Activated T-cell treated with anti-CD3 and anti-CD28 coated beads for 24 hours (primary cell): Measurements from ENCODE around the gene DCHS2.
"Not testable (repeated sequence)": the region's sequence is repeated elsewhere in the genome, so short reads cannot be mapped to it uniquely, and the experiment has no call there.

ENCODE experiments used
- DNase-seq: peaks from one replicate; pipeline ENCODE4 v3.0.0-alpha.2; 2020; ENCODE audit warnings: low read depth

The DCHS2 gene

DNA sequence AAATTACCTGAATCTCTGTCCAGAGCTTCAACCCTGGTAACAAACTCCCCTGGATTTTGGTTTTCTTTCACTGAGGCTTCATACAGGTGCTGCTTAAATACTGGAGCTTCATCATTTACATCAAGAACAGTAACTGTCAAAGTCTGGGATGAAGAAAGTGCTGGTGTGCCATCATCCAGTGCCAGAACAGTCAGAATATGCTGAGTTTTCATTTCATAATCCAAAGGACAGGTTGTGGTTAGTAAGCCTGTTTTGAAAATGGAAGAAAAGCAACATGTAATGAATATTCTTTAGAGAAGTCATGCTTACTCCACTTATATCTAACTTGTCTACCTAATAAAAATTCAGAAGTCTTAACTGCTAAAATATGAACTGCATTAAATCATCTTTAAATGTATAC lies 175.9 kb downstream of the DCHS2 start:
- DNase-seq = no peak

GRCh38 chr4:154314248-154314647 lies 177.4 kb downstream of the DCHS2 start:
- DNase-seq = no peak

- no peak for DNase-seq
Measured at GRCh38 chr4:154313004-154313585, 178.5 kb downstream of the DCHS2 start.

GRCh38 chr4:154312246-154312645 lies 179.4 kb downstream of the DCHS2 start:
- DNase-seq = no peak

DNA sequence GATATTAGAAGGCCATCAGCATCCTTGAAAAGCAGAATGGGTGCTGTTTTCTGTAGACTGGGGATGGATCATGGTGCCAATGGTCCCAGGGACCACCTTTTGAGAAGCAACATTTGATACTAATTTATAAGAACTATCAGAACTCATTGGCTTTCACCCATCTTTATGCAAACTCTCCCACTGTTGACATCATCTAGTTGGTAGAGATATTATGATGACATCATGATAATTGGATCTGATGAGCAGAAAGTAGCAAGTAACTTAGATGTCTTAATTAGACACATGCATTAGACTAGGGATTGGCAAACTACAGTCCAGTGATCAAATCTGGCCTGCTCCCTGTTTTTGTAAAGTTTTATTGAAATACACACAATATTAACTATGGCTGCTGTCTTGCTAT lies 181.0 kb downstream of the DCHS2 start:
- no peak for DNase-seq

DNA sequence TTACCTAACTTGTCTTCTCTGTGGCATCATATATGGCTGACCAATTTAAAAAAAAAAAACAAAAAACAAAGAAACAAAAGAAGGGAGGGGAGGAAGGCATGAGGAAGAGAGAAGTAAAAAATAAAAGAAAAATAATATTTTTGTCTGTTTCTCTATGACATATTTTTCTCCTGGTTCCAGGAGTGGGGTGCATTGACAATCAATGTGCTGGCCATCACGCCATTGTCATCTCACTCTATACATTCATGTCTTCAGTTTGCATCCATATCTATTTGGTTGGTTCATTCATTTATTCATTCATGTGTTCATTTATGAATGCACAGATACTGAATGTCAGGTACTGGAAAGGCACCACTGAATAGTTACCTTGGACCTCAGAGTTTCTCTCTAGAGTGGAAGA lies 183.4 kb downstream of the DCHS2 start:
- no peak for DNase-seq

DNA sequence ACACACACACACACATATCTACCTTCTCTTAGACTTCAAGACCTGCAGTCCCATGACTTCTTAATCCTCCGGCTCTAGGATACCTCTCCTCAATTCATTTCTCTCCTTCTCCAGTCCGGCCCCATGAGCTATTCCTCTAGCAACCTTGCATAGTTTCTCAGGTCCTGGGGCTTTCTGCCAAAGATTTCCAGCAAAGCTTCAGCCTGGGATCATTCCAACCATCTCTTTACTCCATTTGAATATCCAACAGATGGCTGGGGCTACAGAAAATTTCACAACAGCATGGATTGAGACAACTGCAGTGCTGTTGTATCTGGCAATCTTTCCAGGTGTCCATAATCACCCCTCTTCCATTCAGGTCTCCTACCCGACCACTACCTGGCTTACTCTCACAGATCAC lies 184.1 kb downstream of the DCHS2 start:
- no peak for DNase-seq

DNA sequence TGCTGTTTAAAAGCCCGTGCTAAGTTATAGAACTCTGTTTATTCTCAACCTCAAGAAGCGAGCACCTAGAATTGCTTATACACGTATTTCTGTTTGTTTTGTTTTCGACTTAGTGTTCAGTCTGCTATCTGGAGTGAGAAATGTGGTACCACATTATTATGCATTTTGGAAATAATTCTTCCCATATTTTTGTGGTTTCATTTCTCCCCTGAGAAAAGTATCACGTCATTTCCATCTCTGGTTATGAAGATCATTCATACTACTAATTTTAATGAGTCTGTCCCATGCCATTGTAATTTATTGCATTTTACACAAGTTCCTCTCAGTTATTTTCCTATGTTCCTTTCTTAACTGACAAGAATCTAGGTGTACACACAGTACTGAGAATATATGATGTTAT lies 186.0 kb downstream of the DCHS2 start:
- no peak for DNase-seq

DNA sequence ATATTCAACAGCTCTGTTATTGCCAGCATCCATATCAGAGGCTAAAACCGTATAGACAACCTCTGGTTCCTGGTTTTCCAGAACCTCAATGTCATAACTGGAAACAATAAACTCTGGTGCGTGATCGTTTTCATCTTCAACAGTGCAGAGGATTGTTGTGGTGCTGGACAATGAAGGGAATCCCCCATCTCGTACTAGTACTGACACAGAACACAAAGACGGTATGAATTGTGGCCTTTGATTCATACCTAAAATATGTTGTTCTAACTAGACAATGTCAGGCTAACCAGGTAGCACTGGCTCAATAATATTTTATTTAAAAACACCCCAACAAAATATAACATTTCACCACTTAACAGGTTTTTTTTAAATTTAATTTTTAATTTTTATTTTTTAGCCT lies 186.9 kb downstream of the DCHS2 start:
- DNase-seq = no peak

DNA sequence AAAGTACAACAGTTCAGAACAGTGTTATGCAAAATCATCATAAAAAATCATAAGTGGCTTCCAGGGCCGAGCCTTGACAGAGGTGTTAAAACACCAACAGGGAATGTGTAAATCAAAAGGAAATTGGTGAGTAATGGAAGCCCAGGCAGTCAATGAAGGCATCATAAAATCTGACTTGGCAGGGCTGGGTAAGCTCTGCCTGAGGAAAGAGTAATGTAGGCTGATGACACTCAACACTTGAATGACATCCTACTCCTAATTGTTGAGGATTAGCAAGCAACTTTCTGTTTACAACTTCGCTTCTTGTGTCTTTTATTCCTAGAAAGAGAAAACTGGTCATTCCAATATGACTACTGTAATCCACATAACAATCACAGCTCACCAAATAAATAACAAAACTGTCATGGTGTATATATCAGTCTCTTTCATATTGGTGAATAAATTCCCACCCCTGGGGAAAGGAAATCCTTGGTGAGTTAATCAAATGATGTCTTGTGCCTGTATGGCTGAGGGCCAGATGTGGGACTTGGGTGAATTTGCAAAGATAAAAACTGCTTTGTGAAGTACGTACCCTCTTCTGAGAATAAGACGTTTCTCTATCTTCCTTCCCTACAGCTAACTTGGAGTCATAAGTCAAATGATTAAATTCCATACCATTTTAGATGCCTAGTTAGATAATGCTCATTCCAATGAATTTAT lies 196.8 kb downstream of the DCHS2 start:
- DNase-seq = no peak

DNA sequence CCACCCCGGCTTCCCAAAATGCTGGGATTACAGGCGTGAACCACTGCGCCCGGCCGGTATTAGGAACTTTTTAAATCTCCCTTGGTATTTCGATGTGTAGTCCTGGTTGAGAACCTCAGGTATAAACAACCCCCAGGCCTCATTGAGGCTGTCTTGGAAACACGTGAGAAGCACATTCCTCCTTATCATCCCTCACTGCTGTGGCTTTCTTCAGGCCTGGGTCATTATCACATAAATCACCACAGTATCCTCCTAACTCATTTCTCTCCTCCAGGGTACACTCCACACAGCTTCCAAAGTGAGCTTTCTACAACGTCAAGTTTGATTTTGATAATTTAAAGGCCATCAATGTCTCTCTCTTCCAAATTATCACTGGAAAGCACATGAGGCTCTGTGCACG lies 198.2 kb downstream of the DCHS2 start:
- no peak for DNase-seq

DNA sequence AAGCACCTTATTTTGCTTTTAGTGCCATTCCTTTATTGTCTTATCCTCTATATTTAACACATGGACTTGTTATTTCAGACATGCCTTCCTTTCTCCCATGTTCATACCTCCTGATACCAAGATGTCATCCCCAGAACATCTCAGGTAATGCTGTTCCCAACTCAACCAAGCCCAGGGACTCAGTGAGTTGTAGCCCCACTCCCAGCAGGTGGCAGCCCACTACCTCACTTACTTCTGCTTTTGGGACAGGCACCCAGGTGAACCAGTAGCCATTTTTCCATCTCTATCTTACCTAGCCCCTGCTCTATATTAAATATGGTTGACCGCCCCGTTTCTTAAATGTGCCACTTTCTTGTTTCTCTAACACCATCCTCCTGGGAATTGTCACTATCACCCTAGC lies 199.0 kb downstream of the DCHS2 start:
- no peak for DNase-seq

GRCh38 chr4:154277172-154277571 lies 214.4 kb downstream of the DCHS2 start:
- DNase-seq = no peak

DNA sequence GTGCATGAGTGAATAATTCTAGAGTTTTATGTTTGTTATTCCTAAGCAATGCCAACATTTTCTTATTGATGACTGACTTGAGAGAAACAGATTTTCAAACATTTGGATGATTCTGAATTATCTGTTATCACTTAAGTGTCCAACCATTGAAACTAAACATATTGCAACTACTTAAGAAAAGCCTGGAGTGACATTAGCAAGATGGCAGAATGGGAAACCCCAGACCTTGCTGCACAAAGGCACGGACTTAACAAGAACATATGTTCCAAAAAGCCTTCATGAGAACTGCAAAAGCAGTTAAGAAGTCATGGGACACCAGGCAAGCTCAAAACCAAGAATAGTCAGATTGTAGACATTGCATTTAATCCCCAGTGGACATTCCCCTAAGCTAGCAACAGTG lies 215.1 kb downstream of the DCHS2 start:
- no peak for DNase-seq

GRCh38 chr4:154254999-154255398 lies 236.6 kb downstream of the DCHS2 start:
- DNase-seq = no peak

DNA sequence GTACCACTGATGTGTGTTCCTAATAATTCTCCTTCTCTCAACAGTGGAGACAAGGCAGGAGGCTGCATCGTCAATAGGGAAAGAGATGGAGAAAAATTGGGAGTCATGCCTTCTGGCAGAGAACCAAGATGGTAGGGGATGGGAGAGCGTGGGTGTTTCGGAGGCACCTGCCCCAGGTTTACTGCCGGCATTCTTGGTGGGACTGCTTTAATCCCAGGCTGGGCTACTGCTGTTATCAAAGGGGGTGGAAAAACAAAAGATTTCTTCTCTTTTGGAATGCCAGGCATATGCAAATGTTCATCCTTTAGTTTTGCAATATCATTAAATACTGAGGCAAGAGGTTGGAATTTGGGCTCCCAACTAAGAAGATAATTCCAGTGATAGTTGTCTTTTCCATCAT lies 257.0 kb downstream of the DCHS2 start:
- DNase-seq = no peak

DNA sequence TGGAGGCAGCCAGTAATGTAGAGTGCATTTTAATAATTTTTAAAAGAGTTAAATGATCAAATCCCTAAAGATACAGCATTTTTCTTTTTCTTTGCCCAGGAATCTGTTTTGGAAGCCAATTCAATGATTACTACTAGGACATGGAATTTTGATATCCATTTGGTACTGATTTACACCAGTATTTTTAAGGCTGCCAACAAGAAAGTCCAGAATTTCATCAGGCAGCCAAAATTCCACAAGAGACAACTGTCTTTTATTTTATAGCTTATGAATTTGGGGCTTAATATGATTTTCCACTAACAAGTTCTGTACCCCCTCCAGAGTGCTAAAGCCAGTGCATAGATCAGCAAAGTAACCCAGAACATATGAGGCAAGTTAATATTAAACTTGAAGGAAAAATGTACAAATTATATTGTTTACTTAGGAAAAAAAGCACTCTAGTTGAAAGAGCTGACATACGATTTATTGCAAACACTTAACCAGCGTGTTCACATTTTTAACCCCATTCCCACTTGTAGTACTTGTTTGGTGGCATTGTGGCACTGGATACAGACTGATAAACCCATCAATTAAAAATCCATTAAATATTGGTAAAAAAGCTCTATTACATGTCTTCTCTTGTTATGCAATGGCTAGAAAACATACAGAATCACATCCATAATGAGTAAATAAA lies 259.7 kb downstream of the DCHS2 start:
- DNase-seq = no peak

DNA sequence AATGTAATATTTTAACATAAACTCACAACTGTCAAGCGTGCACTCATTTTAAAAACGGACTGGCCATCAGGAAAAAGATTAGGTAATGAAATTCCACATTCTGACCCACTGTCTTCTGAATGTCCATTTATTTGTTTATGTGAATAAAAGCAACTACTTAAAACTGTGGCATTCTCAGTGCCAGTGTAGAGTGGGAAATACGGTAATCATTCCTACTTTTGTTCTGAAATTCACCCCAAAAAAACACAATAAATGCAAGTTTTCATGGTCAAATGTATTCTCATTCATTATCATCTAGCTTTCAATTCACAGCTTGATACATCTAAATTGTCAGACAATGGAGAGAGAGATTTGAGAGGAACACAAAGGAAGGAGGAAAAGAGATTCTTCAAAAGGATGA lies 260.9 kb downstream of the DCHS2 start:
- no peak for DNase-seq

DNA sequence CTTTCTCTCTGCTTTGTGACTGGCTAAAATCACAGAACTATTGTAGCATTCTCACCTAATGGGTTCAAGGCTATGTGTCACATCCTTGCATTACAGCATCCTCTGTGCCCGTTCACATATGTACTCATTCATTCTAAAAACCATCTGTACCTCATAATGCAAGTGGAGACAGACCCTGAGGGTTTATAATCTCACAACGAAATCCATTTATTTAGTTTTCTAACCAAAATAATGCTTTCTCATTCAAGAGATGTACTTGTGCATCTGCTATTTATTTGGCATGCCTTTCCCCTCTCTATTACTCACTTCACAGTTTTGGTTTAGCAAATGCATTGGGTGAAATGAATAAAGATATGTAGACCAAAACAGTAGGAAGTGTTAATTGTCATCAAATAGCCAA lies 261.5 kb downstream of the DCHS2 start:
- DNase-seq = no peak

- no peak for DNase-seq
Measured at GRCh38 chr4:154222875-154223274, 268.7 kb downstream of the DCHS2 start.

- no peak for DNase-seq
Measured at GRCh38 chr4:154218051-154218450, 273.5 kb downstream of the DCHS2 start.

DNA sequence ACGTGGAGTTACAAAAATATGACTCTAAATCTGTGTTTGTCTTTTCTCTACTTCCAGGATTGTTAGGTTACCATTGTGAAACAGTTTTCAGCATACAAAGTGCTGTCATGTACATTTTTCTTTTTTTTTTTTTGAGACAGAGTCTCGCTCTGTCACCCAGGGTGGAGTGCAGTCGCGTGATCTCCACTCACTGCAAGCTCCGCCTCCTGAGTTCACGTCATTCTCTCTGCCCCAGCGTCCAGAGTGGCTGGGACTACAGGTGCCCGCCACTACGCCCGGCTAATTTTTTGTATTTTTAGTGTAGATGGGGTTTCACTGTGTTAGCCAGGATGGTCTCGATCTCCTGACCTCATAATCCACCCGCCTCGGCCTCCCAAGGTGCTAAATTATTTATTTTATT lies 274.2 kb downstream of the DCHS2 start:
- DNase-seq = not testable (repeated sequence)

- DNase-seq = no peak
Measured at GRCh38 chr4:154211506-154211905, 280.1 kb downstream of the DCHS2 start.

DNA sequence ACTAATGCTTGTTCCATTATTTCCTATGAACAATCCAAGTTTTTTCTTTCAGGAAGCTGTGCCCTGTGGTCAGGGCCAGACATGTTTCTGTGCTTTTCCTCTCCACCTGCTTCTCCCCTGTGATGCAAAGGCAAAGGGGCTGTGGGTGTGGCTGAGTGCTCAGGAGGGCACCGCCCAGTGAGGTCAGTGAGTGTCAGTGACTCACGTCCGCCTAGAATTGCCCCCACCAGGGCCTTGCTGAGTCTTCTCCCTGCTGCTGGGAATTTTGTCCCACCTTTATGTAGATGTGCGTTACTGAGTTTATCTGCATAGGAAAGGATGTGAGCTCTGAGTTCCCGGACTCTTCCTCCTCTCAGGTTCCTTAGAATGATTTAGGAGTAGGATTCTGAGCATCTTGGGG lies 283.2 kb downstream of the DCHS2 start:
- no peak for DNase-seq
